ENCODE results near the gene PKNOX2.

Gene PKNOX2

DNA sequence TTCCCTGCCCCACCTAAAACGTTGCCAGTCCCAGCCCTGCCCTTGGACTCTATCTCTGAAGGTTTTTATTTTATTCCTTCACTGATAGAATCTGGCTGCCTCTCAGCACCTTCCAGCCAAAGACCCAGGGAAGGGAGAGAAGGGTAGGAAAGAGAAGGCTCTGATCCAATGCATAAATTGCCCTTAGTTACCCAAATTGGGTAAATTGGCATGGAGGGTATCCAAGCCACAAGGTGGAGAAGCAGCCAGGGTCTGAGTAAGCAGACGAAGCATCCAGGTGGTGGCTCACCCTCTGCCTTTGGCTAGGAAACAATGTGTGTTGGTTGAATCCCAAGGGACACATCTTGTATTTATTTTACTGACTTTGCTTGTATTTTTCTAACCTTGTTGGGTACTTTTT is 242.5 kb downstream of the PKNOX2 start:
- no peak for DNase-seq (ENCODE audit: low read depth in 2 of 2)

DNA sequence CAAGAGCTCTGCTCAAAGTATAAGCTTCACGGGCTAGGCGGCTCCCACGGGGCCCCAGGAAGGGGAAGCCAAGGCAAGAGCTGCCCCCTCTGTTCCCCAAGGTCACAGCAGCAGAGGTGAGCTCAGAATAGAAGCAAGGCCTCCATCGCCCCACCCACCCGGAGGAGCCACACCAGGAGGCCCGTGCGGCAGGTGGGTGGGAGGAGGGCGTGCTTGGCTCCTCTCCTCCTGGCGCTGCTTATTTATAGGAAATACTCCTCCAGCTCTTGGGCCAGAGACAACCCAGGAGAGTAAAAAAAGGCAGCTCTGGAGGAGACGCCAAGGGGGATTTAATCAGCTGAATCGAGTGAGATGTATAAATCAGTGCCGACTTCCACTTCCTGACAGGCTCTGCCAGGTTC is 243.8 kb downstream of the PKNOX2 start:
- DNase-seq (ENCODE audit: low read depth in 2 of 2), result no peak

DNA sequence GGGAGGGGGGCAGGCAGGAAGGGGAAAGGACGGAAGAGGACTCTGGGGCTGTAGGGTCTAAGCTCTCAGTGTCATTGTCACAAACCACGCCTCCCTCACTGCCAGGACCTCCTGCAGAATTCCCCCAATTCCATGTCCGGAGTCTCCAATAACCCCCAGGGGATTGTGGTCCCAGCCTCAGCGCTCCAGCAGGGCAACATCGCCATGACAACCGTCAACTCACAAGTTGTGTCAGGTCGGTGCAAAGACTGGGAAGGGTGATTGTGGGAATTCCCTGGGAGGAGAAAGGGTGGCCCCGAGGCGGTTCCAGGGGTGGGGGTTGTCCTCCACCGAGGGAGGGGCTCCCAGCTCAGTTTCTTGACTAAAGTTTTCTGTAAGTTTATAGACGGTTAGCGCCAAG is 245.5 kb downstream of the PKNOX2 start:
- no peak for DNase-seq (ENCODE audit: low read depth in 2 of 2)

DNA sequence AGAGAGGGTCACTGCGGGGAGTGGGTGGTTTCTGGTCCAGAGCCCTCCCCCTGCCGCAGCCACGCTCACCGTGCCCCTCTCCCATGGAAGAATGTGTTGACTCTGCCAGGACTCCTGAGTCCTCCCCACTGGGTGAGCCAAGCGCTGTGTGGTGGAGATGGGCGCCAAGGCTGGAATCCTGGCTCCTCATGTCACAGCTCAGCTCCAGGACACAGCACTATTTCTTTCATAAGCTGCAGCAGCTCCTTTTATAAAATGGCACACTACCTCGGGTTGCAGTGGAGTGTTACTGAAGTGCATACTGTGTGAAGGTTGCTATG is 247.6 kb downstream of the PKNOX2 start:
- DNase-seq (ENCODE audit: low read depth in 2 of 2), result no peak

DNA sequence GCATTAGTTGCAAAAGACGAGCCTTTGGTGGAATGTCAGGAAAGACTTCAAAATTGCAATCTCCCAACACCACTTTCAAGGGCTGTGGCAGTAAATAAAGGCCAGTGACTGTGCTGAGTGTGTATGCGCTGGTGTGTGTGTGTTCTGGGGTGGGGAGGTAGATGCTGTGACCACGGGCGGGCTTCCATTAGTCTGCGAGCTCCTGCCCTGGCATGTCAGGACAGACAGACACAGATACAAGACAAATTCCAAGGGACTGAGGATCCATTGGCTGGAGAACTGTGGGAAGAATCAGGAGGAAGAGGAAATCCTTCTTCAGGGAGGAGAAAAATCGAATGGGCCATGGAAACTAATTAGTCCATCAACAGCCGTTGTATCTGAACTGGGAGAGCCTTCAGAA is 248.0 kb downstream of the PKNOX2 start:
- no peak for DNase-seq (ENCODE audit: low read depth in 2 of 2)

DNA sequence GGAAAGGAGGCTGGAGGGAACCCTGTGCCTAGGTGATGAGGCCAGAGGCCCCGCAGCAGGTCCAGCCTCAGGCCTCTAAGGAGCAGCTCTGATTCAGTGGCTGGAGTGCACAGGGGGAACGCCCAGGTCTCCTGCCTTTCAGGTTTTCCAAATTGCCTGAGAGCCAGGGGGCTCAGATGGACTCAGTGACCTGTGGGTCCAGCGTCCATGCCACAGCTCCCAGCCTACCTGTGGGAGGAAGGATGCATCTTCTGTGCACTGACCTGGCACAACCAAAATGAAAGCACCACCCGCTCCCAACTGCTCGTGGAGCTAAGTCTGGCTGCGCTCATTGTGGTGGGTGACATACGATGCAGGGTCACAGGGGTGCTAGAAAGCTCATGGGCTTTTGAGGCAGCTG is 248.7 kb downstream of the PKNOX2 start:
- DNase-seq (ENCODE audit: low read depth in 2 of 2), result no peak

DNA sequence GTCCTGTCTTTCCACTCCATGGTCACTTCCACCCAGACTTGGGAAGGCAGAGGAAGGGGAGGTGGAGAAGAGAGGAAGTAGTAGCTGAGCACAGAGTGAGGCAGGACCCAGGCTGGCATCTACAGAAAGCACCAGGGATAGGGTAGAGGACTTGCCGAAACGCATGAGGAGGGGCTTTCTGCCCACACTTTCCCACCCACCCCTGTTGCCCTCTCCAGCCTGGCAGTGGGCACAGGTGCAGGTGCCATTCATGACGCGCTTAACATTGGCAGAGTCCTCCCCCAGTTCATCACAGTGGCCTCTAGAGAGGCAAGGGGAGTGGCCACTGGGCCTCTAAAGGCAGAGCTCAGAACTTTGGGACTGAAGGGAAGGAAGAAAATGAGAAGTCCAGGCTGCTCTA is 249.6 kb downstream of the PKNOX2 start:
- DNase-seq (ENCODE audit: low read depth in 2 of 2), result no peak

DNA sequence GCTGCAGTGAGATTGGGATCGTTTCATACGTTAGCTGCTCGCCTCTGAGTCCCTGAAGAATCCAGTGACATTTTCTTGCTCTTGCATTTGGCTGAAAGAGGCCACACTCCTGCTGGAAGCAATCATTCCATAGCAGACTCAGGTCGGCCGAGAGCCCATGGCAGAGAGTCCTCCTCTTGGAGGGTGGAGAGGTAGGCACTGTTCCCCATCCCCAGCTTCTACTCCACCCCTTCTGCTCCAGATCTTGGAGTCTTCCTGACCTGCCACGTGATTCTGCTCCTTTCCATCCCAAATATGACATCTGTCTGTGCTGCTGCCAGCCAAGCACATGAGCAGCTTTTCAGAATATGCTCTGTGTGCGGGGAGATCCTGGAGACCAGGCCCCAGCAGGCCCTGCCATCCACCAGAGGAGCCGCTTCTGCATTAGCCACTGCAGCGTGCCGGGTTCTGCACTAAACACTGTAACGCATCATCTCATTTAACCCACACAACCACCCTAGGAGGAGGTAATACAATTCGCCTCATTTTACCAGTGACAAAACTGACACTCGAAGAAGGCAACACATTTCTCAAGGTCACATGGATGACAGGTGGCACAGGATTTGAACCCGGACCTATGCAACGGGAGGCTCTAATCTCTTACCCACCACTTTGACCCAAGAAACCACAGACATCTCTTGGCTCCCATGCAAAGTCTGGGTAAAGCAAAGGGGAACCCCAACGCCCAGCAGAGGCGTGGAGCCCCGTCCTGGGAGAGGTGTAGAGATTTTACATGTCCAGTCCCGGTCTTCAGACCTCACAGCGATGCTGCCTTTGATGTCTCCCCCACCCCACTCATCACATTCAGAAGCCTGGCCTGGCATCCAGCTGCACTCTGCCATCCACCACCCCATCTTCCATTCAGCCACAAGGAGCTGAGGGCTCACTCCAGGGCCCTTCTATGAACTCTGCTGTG is 252.7 kb downstream of the PKNOX2 start:
- DNase-seq (ENCODE audit: low read depth in 2 of 2), result no peak

DNA sequence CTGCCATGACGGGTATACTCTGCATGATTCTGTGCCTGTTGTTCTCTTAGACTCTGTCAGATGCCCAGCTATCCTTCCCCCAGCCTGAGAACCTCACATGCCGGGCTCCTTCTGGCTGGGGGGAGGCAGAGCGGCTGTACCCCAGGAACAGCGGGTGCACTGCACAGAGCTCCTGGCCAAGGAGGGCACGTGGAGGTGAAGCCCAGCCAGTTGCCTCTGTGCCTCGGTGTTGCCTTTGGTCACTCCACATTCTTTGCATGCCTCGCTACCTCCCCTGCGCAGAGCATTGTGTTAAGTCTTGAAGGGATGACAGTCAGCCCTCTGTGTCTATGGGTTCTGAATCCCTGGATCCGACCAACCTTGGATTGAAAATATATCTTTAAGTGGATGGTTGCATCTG is 253.8 kb downstream of the PKNOX2 start:
- DNase-seq (ENCODE audit: low read depth in 2 of 2), result no peak

DNA sequence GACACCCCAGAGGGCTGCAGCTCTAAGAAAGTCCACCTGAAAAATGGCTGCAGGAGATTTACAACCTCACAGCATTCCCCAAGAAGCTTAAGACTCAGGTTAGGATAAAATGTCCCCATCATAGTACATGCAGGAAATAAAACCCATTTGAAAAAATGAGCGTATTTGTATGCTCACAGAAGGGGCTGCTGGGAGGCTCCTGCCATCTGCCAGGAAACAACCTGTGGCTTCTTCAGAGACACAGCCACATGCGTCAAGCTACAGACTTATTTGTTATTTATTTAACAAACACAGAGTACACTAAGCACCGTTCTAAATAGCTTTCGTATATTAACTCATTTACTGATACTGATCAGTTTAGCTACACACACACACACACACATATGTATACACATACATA is 258.1 kb downstream of the PKNOX2 start:
- no peak for DNase-seq (ENCODE audit: low read depth in 2 of 2)

DNA sequence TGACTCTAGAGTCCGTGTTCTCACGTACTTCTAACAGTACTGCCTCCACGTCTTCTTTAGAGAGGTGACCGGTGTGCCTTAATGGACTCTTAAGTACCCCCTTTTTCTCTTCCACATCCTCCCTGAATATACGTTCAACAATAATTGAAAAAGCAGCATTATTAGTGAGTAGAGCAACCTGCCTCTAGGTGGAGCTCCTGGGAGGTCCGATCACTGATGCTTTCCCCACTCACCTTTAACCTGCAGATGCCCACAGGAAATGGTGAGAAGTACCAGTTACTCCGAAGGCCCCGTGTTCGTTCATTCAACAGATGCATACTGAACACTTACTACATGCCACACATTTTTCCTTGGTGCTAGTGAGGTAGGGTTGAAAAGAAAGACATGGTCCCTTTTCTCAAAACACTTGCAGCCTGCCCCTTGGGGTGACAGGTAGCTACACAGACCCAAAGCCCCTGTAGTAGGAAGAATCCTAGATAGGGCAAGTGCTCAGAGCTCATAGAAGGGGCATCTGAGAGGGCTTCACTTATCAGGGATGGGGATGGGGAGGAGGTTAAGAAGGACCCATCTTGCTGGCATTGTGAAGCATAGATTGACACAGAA is 258.8 kb downstream of the PKNOX2 start:
- no peak for DNase-seq (ENCODE audit: low read depth in 2 of 2)

DNA sequence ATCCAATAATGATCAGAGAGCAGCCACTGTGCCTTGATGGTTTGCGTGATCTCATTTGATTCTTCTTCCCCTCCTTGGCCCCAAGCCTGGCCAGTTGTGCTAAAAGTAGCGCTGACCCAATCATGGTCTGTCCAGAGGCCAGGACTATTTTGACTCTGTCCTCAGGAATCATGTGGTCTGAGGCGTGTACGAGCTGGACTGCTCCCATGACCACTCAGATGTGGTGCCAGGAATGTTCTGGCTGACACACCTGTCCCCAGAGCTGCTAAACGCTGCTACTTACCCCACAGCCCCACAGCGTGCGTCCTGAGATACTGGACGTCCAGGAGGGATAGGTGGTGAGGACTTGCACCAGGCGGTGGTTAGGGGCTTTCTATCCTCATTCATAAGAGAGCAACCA is 261.1 kb downstream of the PKNOX2 start:
- no peak for DNase-seq (ENCODE audit: low read depth in 2 of 2)

DNA sequence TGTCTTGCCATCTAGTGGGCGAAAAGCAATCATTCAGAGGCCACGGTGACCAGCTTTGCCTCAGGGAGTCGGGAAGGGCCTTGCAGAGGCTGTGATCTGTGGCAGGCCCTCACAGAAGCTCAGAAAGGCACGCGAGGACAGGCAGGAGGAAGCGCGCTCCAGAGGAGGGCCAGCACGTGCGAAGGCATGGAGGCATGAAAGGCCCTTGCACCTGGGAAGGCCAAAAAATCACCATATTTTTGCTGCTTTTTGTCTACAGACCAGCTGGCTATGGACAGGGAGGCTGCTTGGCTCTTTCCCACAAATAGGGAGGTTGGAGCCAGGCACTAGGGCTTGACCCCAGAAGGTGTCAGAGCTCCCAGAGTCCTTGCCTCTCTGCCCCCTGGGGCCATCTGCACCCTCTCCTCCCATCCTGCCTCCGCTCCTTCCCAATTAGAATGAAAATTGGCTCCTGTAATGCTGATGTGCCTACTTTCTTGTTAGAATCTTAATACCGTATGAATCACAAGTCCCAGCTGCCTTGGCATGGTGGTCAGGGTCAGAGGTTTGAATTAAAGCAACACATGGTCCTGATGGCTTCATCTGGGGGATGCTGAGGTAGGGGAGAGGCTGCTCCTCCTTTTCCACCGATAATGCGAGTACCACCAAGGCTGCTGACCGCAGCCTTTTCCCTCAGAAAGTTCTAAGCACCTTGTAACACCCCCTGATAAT is 262.4 kb downstream of the PKNOX2 start:
- DNase-seq (ENCODE audit: low read depth in 2 of 2), result no peak

DNA sequence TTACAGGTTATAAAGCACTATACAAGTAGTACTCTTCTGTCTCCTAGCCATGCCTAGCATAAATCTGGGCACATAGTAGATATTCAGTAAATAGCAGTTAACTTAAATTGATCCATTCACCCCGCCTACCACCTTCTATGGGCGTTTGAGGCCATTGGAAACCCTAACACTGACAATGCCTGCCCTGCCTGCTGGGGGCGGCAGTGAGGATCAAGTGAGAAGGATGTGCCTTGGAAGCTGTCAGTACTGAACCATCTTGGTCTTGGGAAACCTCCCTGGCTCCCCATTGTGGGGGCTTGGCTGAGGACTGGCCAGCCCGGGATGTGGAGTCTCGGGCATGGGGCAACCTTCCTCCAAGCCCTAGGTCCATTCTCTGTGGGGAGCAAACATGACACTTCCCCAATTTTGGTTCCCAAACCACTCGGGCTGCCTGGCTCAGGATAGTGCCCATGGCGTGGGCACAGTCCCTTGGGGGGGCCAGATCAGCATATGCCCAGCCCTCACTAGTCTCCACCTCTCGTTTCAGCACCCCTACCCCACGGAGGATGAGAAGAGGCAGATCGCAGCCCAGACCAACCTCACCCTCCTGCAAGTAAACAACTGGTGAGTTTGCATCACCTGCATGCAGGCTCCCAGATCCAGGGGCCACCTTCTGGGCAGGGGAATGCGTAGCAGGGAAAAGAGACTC is 264.1 kb downstream of the PKNOX2 start:
- DNase-seq (ENCODE audit: low read depth in 2 of 2), result no peak

DNA sequence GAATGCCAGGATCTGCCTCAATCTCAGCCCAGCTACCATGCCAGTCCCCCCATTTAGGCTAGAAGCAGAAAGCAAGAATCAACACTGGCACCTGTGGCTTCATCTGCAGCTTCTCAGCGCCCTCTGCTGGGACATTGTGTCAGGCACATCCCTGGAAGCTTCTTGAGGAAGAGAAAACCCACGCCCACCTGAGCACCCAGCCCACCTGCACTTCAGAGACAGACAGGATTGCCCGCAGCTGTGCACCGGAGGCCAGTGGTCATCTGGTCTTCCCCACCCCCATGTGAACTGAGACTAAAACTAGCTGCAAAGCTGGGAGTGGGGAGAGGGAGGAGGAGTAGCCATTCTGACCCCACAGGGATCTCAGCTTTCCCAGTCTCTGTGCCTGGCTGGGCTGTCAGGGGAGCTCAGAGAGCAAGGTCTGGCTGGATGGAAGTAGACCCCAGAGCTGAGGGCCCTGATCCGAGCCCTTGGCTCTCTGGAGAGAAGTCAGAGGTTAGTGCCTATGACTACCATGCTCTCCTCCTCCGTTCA is 264.7 kb downstream of the PKNOX2 start:
- peak; percentile 17 to 34 for DNase-seq (ENCODE audit: low read depth in 2 of 2)

DNA sequence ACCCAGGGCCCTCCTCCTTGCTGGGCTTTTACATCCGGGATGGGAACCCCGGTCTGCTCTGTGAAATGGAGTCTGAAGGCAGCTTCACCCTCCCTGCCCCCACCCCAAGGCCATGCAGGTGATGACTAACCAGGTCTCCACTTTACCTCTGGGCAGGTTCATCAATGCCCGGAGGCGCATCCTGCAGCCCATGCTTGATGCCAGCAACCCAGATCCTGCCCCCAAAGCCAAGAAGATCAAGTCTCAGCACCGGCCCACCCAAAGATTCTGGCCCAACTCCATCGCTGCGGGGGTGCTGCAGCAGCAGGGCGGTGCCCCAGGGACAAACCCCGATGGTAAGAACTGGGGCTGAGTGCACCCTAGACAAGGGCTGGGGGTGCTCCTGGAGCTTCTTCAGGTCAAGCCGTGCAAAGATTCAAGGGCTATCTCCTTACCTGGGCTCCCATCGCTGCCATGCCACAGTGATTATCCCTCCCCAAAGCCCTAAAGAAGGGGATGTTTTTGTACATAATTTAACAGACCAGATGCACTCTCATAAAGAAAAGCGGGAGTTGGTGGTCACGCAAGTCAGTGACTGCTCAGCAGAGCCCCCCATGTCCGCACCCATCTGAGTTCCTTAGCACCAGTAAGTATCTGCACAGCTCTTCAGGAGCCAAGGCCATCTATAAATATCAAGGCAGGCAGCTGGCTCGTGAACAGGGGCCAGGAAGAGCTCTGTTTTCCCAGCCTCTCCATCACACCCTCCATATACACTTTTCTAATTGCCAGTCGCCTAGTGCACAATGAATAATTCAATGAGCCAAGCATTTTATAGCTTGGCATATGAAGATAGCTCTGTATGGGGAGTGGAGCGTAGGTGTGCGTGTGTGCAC is 265.5 kb downstream of the PKNOX2 start:
- DNase-seq (ENCODE audit: low read depth in 2 of 2), result no peak

DNA sequence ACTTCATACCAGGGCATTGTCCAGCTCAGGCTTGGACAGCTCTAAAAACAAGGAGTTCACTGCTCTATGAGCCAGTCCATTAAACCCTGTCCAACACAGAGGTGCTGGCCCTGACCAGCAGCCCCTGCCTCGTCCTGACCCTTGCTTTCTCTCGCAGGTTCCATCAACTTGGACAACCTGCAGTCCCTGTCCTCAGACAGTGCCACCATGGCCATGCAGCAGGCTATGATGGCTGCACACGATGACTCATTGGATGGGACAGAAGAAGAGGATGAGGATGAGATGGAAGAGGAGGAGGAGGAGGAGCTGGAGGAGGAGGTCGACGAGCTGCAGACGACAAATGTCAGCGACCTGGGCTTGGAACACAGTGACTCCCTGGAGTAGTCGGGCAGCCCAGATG is 266.5 kb downstream of the PKNOX2 start:
- DNase-seq (ENCODE audit: low read depth in 2 of 2), result no peak

DNA sequence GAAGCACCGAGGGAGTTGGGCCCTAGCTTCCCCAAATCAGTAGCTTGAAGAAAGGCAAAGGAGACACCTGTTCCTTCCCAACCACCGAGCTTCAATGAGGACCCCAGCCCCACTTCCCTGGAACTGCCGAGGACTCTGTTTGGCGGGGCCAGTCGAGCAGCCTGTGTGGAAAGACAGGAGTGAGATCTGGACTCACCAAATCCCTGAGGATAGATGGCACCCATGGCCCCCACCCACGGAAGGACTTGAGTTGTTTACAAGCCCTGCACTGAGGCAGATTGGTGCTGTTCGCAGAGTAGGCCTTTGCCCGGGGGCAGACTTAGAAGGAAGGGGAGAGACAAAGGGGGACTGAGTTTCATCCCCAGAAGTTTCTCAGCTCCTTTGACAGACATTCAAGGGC is 266.9 kb downstream of the PKNOX2 start:
- DNase-seq (ENCODE audit: low read depth in 2 of 2), result no peak

DNA sequence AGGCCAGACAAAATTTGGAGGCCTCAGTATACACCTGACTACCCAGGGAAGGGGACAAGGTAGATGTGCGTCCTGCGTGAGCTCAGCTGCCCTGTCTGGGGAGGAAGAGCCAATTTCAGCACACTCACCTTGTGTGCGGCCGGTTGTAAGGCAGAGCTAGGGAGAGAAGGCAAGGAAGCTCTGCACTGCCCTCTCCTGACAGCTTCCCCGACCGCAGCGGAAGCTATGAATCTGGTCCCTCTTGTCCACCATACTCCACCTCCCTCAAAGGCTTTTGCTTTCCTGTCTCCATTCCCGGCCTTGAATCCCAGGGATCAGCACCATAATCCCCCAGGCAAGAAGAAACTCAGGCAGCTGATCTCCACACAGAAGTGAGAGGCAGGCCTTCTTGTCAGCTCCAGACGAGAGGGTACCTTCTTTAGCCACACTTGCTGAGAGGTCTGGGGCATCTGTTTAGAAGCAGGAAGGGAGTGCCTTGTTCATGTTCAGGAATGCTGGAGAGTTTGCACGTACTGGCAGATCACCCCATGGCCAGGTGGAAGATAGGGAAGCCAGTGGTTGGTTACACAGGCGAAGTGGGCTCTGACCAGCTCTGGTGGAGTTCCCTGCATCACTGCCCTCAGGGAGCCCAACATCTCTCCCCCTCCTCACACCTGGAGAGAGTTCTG is 269.0 kb downstream of the PKNOX2 start:
- DNase-seq (ENCODE audit: low read depth in 2 of 2), result no peak

DNA sequence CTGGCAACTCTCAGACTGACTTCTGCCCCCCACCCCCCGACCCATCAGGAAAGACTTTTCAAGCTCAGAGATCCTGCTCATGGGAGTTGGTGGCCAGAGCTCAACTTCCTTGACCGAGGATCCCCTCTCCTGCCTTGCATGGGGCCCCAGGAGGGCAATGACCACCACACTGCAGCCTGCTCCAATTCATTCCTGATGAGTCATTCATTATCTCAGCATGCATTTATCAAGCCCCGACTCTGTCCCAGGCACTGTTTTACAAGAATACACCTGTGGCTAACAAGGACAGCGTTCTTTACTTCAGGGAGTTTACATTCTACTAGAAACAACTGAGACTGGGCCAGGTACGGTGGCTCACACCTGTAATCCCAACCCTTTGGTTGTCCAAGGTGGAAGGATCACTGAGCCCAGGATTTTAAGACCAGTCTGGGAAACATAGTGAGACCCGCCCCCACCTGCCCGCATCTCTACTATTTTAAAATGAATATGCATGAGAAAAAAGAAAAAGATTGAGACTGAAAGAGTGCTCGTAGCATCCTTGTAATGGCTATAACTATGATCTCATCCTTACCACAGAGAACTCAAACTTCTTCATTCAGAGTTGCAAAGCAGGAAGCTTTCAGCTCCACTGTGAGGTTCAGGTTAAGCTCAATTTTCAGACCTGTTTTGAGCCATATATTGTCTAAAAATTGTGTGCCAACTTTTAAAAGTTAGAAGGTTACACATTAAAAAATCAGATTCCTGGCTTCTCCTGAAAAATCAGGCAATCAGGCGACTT is 271.1 kb downstream of the PKNOX2 start:
- no peak for DNase-seq (ENCODE audit: low read depth in 2 of 2)
